CMK (cell line): ENCODE measurements around the gene SFSWAP.
"Not testable (repeated sequence)": the region's sequence is repeated elsewhere in the genome, so short reads cannot be mapped to it uniquely, and the experiment has no call there.

Experiments
- DNase-seq: peaks from one replicate; pipeline ENCODE4 v3.0.0-alpha.2; 2010; ENCODE audit warnings: low read depth

SFSWAP gene

DNA sequence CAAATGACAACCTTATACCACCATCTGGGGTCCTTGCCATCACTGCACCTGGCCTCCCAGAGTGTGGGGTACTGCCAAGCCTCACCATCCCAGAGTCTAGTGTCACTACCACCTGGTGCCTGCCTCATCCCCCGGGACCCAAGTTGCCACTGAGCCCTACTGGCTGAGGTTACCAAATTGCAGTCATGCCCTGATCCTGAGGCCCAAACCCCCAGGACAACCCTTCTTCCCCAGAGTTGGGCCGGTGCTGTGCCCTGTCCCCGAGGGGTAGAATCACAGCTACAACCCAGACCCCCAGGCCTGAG, 8.4 kb upstream of the SFSWAP start:
- no peak for DNase-seq

DNA sequence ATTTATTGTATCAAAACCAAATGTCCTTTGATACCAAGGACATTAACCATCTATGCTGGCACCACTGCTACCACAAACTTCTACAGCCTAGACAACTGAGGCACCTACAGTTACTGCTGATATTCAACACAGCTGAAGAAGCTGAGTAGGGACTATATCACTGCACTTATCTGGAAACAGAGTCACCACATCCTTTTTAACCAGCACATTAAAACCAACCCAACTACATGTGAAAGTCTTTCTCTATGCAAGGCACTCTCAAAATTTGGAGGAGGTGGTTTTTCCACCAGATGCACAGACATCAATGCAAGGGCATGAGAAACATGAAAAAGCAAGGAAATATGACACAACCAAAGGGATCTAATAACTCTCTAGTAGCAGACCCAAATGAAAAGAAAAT, 7.7 kb upstream of the SFSWAP start:
- no peak for DNase-seq

DNA sequence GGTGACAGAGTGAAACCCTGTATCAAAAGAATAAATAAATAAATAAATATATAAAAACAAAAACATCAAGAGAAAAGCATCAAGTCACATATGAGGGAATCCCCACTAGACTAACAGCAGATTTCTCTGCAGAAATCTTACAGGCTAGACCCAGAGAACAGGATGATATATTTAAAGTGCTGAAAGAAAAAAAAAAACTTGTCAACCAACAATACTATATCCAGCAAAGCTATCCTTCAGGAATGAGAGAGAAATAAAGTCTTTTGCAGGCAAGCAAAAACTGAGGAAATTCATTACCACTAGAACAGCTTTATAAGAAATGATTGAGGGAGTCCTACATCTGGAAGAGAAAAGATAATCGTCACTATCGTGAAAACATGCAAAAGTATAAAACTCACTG, 6.4 kb upstream of the SFSWAP start:
- DNase-seq, result no peak

DNA sequence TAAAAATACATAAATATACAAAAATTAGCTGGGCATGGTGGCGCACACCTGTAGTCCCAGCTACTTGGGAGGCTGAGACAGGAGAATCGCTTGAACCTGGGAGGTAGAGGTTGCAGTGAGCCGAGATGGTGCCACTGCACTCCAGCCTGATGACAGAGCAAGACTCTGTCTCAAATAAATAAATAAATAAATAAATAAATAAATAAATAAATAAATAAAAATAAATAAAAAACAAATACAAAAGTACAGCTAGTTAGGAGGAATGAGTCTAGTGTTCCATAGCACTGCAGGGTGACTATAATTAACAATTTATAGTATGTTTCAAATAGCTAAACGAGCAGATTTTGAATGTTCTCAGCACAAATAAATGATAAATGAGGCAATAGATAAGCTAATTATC, 4.2 kb upstream of the SFSWAP start:
- DNase-seq, result not testable (repeated sequence)

DNA sequence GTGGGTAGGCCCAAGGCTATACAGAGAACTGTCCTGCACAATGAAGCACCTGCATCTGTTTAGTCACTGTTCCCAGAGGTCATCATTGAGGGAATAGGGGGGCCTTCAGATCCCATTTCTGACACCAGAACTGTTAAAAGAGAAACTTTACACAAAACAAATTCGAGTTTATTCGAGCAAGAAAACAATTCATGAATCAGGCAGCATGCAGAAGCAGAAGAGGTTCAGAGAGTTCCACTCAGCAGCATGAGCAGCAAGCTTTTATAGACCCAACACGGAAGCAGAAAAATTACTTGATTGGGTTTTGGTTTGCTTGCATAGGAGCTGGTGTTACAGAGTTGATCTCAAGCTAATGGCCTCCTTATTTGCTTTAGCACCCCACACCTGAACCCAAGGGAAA, 1.7 kb upstream of the SFSWAP start:
- no peak for DNase-seq

DNA sequence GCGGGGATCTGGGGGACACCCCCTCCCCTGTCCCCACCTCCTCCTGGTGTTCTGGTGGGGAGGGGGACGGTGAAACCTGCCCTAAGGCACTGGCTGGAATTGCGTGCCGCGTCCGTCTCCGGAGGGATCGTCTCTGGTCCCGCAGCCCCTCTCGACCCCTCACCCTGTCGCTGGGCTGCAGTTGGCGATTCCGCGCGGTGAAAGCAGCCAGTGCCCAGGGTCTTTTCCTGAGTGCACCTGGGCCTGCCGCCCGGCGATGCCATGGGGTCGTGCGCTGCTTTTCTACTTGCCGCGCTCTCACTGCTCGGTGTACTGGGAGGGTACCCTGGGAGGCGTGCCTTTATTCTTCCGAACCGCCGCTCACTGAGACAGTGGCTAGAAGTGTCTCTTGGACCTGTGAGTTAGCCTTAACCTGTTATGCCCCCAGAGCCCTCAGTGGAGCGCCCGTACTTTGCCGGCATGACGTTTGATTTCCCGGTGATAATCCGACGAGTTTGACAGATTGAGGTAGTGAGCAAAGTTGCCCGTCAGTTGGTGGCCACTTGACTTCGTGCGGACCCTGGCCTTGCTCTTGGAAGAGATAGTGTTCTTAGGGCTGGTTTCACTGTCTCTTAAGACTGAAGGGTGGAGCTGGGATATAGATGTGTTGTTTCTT, 788 bp downstream of the SFSWAP start:
- DNase-seq, result no peak

DNA sequence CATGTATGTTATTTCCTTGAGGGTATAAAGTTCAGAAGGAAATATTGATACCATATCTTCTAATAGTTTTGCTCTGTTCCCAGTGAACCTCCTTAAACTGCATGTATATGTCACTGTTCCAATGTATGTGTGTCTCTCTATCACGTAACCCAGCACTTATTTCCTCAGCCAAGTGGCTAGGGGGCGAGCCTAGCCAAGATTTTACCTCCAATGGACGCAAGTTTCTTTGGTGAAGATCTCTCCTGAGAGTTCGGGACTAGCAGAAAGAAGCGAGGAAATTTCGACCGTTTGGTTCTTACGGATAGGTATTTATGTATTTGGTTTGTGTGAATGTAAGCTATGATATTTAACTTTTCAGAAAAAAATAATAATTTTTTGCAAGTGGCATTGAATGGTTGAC, 2.5 kb downstream of the SFSWAP start:
- no peak for DNase-seq

DNA sequence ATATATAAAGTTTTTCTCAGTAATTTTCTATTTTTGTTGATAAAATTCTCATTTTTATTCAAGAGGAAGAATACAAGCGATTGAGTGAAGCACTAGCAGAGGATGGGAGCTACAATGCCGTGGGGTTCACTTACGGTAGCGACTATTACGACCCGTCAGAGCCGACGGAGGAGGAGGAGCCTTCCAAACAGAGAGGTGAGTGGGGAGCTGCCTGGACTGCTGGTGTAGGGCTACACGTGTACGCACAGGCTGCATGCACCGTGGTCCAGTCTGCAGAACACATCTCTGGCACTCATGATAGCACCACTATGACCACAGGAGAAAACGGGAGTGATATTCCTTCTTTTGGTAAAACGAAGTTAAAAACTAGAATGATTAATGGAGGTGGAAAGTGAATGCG, 3.9 kb downstream of the SFSWAP start:
- DNase-seq, result no peak

DNA sequence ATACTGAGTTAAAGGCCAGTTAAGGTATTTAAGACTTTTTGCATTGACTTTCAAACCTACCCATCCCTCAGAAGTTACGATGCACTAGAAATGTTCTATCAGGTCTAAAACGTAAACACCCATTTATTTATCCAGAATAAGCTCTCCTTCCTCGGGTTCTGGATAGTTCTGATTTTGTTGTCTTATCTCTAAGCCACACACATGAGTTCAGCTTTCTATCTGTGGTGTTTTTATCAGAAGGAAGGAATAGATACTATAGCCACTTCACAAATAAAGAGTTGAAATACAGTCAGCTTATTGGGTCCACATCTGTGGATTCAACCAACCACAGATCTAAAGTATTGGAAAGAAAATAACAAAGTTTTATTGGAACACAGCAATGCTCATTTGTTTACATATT, 5.4 kb downstream of the SFSWAP start:
- DNase-seq, result no peak

DNA sequence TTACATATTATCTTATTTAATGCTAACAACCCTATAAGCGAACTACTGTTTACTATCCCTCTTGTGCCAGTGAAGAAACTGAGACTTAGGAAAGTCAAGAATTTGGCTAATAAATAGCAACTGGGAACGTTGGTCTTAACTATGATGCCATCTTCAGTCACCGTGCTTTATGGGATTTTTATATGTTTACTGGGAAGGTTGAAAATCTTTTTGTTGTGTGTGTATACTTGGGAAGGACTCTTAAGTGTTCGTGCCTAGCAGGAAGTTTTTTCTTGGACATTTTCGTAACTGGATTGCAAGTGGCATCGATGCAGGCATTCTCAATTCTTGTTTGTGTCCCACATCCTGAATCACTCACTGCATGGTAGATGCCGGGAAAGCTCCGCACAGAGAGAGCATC, 9.4 kb downstream of the SFSWAP start:
- no peak for DNase-seq

DNA sequence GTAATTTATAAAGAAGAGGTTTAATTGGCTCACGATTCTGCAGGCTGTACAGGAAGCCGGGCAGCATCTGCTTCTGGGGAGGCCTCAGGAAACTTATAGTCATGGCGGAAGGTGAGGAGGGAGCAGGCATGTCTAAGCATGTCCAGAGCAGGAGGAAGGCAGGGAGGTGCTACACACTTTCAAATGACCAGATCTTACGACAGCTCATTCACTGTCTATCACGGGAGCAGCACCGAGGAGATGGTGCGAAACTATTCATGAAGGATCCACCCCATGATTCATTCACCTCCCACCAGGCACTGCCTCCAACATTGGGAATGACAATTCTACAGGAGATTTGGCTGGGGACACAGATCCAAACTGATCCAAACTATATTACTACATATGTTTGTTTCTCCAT, 10.0 kb downstream of the SFSWAP start:
- no peak for DNase-seq

DNA sequence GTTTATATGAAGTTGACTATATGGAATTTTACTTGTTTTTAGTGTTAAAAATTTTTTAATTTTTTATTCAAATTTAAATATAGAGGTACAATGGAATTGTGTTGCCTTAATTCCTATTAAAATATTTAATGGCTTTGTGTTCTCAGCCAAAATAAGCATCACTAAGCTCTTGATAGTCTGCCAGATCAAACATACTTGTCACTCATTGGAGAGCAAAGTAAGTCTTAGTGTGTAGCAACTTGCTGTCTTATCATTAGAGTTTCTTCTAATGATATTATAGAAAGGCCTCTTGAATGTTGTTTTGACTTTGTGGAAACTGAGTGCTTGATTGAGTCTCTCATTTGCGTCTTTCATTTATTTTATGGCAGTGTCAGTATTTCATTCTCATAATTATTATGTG, 10.7 kb downstream of the SFSWAP start:
- no peak for DNase-seq

DNA sequence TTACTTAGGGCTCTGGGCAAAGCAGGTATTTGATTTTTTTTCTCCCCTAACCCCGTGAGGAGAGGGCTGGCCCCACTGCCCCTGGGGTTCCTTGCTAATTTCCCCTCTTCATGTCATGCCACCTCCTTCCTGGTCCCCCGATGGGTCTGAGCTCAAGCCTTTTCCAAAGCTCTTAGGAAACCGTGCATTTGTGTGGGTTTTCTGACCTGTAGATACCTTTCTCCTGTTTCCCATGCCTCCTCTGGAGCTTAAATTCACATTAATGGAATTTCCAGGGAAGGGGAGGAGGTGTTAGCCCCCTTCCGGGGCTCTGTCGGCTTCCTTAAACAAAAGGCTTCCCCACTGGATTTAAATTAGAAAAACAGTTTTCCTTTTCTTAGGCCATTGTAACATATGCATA, 12.6 kb downstream of the SFSWAP start:
- DNase-seq, result no peak

DNA sequence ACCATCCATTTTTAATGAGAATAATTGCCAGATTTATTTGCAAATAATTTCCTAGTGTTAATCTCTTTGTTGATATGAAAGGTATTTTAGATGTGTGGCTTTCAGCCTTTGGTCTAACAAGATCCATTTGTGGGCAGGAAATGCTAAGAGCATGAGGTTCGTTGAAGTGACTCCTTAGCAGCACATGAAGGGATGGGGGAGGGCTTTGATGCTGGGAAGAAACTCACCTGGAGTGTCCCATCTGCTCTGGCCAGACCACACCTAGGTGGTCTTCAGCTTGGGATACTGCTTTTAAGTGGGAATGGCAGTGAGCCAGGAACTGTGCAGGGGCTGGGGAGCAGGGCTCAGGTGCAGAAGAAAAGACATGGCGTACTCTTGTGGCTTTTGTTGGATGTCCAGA, 13.6 kb downstream of the SFSWAP start:
- DNase-seq, result no peak

DNA sequence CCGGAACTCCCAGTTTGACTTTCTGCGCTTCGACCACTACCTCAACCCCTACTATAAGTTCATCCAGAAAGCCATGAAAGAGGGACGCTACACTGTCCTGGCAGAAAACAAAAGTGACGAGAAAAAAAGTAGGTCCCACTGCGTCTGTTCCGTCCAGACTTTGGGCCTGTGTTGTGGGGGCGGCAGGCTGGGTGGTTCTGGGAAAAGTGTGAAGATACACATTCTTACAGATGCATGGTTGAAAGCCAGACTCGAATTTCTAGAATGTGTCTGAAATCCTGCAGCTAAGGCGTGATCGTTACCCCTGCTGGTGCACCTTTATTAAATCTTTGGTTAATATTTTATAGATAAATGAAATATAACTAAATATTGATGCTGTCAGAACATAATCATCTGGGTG, 14.6 kb downstream of the SFSWAP start:
- DNase-seq, result no peak

DNA sequence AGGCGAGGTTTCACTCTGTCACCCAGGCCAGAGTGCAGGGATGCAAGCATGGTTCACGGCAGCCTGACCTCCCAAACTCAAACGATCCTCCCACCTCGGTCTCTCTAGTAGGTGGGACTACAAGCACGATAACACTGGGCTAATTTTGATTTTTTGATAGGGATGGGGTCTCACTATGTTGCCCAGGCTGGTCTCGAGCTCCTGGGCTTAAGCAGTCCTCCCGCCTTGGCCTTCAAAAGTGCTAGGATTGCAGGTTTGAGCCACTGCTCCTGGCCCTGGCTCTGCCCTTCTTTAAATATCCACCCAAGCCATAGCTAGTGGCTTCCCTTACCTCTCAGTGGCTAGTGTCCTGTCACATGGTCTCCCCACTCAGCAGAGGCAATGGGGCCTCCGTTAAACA, 17.8 kb downstream of the SFSWAP start:
- no peak for DNase-seq

DNA sequence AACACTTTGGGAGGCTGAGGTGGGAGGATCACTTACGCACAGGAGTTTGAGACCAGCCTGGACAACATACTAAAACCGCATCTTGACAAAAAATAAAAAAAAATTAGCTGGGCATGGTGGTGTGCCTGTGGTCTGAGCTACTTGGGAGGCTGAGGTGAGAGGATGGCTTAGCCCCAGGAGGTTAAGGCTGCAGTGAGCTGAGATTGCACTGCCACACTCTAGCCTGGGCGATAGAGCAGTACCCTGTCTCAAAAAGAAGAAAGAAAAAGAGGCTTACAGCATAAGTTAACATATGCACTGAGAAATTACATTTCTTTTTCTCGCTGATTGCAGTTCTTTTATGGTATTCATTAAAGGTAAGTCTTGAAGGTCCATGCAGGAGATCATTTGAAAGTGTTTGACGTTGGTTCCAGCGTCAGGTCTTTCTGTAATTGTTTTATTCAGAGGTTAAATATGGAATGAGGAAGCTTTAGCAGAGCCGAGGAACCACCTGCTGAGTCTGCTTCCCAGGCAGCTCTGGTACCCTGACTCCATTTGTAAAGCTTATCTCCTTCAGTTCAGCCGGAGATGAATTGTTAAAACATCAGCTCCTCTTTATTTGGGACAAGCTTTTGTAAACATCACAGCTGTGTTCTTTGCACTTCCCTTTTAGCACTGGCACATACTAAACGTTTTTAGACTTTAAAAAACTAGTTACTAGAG, 18.5 kb downstream of the SFSWAP start:
- no peak for DNase-seq

DNA sequence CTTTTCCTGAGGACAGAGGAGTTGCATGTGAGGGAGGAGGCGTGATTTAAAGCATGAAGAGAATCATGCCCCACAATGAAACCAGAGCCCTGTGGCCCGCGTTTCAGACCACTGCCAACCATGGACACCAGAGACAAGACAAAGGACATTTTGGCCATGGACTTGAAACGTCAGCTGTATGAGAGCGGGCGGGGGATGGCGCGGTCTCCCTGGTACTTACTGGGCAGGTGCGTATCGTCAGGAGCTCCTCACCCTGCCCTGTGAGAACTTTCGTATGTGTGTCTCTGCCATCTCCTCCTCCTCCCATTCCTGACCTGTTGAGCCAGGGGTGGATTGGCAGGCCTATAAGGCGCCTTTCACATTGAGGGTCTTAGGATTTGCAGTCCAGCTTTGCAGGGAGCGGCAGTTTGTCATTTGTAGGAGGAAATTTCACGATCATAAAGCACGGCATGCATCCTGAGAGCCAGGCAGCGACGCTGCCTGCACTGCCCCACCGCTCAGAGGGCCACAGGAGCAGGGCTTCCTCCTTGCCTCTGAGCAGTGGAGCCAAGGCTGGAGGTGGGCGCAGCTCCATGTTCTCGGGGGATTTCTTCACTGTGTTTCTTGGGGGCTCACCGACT, 22.2 kb downstream of the SFSWAP start:
- no peak for DNase-seq

DNA sequence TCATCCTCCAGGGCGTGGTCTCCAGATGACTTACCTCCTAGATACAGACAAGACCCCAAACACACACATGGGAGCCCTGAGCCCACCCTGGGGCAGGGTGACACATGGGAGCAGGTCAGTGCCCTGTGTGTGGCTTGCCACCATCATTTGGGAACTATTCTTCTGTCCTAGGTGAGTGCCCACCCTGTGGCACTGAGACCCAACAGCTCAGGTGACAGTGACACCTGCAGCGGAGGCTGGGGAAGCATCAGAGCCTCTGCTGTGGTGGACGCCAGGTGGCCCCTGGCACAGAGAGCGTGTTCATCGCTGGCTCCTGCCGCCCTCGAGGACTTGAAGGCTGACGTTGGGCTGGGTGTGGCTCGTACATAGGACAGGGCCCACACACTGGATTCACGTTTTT, 23.0 kb downstream of the SFSWAP start:
- DNase-seq, result no peak

DNA sequence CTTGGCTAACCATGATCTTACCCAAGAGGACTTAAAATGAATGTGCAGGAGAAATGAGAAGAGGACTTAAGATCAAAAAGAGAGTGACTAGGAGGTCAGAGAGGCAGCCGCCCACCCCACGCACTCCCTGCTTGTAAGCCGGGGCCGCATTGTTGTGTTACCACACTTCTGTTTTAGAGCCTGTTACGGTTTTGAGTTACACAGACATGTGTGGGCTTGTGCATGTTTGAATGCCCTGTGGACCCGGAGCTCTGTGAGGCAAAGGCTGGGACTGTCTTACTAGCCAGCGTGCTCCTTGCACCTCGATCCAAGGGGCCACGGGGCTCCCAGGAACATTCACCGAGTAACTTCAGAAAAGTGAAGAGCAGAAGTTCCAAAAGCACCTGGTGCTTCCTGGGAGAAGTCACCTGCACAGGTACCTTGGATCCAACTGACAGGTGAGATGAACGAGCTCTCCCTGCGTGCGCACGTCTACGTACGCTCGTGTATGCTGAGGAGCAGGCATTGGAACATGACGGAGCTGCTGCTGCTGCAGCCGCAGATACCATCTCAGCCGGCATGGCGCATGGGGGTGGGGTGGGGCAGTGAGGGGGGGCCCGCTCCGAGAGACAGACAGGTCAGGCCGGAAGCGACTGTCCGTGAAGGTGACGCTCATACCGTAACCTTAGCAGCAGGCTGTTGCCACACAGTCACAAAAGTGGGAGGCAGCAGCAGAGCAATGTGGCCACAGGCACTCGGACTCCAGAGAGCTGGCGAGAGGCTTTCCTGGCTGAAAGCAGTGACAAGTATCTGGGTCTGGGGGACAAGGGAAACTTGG, 23.7 kb downstream of the SFSWAP start:
- DNase-seq, result no peak

DNA sequence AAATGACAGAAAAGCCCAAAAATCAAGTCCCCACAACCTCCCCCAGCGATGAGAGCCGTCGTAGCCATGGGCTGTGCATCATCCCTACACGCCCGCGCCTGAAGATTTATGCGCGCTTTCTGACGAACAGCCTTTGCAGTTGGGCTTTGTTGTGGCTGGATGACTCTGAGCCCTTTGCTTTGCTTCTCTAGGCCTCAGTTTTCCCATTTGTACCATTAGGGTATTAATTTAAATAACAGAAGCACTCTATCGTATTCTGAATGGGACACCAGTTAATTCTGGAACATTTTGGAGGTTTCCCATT, 24.2 kb downstream of the SFSWAP start:
- no peak for DNase-seq

DNA sequence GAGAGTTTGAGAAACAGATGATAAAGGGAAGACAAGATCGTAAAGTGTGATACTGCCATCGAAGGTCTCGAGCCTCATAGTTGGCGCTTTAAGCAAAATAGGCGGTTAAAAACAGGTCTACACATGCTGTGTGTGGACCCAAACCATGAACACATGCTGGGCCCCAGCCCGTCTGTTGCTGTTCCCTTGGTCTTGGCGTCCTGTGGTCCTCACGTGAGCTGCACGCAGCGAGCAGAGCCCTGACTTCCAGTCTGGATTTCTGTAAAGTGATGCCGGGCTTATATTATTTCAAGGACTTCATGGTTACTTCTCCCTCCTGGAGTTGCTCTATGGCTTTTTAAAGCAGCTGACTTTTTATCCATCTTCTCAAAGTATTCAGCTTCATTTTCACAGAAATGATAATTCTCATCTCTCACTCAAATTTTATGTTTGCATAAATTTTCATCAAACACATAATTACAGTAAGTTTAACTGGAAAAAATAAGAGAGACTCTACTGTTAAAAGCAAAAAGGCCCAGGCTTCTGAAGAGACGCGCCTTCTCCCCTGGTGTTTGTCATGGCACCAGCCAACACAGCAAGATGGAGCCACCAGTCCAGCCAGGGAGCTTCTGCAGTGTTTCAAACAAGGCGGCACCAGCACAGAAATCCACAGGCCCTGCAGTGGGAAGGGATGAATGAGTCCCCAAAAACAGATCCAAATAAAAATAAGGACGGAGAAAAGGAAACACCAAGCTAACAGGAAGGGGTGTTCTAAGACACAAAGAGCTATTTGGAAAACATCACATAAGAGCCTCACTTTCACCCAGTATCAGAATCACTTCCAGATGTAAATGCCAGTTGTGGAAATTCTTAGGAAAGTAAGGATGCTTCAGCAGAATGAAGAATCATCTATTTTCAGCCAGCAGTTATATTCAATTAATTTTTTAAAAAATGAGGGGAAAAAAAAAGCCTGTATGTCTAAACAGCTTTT, 24.9 kb downstream of the SFSWAP start:
- no peak for DNase-seq
